GM10266 (cell line): ENCODE results near the gene NUDT1.
A peak's percentile ranks its signal among the peaks of the same experiment; 100 is the strongest.

Experiments
- DNase-seq: peaks from one replicate; pipeline ENCODE4 v3.0.0; 2012; ENCODE audit errors: extremely low spot score
- CTCF ChIP-seq: IDR thresholded peaks from 2 replicates; pipeline ENCODE4 v1.5.1; 2012; ENCODE audit warnings: mild to moderate bottlenecking, low read depth; ENCODE audit not compliant: control insufficient read depth, insufficient read depth; ENCODE audit errors: missing control alignments

Gene NUDT1

GRCh38 chr7:2248984-2249694 is 7.1 kb downstream of the NUDT1 start:
- no peak for TF ChIP-seq CTCF
- DNase-seq = peak; percentile 75

- TF ChIP-seq CTCF = no peak
- no peak for DNase-seq
Measured at GRCh38 chr7:2249744-2250323, 7.8 kb downstream of the NUDT1 start.

GRCh38 chr7:2251381-2251780 is 9.4 kb downstream of the NUDT1 start:
- no peak for DNase-seq
- TF ChIP-seq CTCF = no peak

GRCh38 chr7:2251841-2252771 is 10.1 kb downstream of the NUDT1 start:
- no peak for TF ChIP-seq CTCF
- DNase-seq = no peak

GRCh38 chr7:2253021-2253420 is 11.0 kb downstream of the NUDT1 start:
- no peak for TF ChIP-seq CTCF
- no peak for DNase-seq

GRCh38 chr7:2253525-2254244 is 11.7 kb downstream of the NUDT1 start:
- TF ChIP-seq CTCF = no peak

More at GRCh38 chr7:2253525-2254244, 11.7 kb downstream of the NUDT1 start:
- DNase-seq = no peak
